Psoas muscle (tissue), 8 donors: ENCODE results near the gene EPS8L2. TPM values are rescaled to one million over a fixed set of nuclear protein-coding genes. Genes with fewer than 3 reads are reported as not detected.

ENCODE experiments used
- ATAC-seq, 4 donors: fragments of 200-7000 bp; cut with Tn5 transposase; one replicate each; pipeline ENCODE4 v1.9.1; 2020; ENCODE audit warnings: moderate library complexity in 3 of 4, mild to moderate bottlenecking in 2 of 4
- DNase-seq, 2 donors: peaks; one replicate each; pipeline ENCODE4 v3.0.0-alpha.2; 2020
- H3K27ac ChIP-seq: fragments of 200-600 bp; one replicate; pipeline ENCODE4 v1.8.0; 2022
- H3K27me3 ChIP-seq, 3 donors: fragments of 200-600 bp in 1 of 3; one replicate each; pipeline versions ENCODE4 v1.6.1 to v1.8.0; 2013 to 2022; ENCODE audit warnings: low read length in 2 of 3, mild to moderate bottlenecking in 2 of 3, moderate library complexity in 1 of 3; ENCODE audit not compliant: insufficient read depth in 3 of 3
- H3K36me3 ChIP-seq, 2 donors: fragments of 200-600 bp in 1 of 2; one replicate each; pipeline versions ENCODE4 v1.6.1 to v1.8.0; 2013 to 2022; ENCODE audit warnings: low read depth in 1 of 2, mild to moderate bottlenecking in 1 of 2, moderate library complexity in 1 of 2; ENCODE audit not compliant: insufficient read depth in 1 of 2
- H3K4me1 ChIP-seq: fragments of 200-600 bp; one replicate; pipeline ENCODE4 v1.8.0; 2022
- H3K4me3 ChIP-seq: fragments of 200-600 bp; one replicate; pipeline ENCODE4 v1.8.0; 2022; ENCODE audit warnings: mild to moderate bottlenecking
- H3K9me3 ChIP-seq: fragments of 200-600 bp; one replicate; pipeline ENCODE4 v1.8.0; 2022
- WGBS, 3 donors: extraction: QIAGEN DNeasy Blood & Tissue Kit; methylation state at CpG; one replicate each; pipeline versions ENCODE4 v1.1.6 to v1.1.7; 2013; 5-methylcytosine and 5-hydroxymethylcytosine counted together
- intact Hi-C, 2 donors: fragments of 100-400 bp; cut with DNase I; formaldehyde crosslinking; loops; one replicate each; pipeline versions ENCODE4 v1.11.0 to v1.14.2; 2022
- polyA plus RNA-seq, 3 donors: library from polyadenylated mRNA; stranded (reverse); fragments of 200-250 nt; gene quantifications; one replicate each; pipeline ENCODE4 v1.2.3, GENCODE V29; 2013
- total RNA-seq, 4 donors: library from RNA; stranded (reverse); fragmentation: NEBNext Ultra II Directional in 2 of 4; extraction: Animal tissue kit (Norgen Biotek cat#: 25700) in 2 of 4; gene quantifications; one replicate each; pipeline versions ENCODE4 v1.2.1 to v1.2.4, GENCODE V29; 2021 to 2023
- TF ChIP-seq, protein P1 (sequence below): fragments of 200-600 bp; IDR thresholded peaks from one replicate; pipeline ENCODE4 v1.8.0; 2022; ENCODE audit warnings: antibody characterized with exemption
- donor health status: healthy with polysubstance abuse.
- donor health status: DM: no; HTN: no; CAD: no; lungs with moderate emphysema.
- donor health status: Bipolar disorder and iron deficiency.
- donor health status: healthy.
- donor health status: DM: yes; HTN: yes; CAD: no.
- donor health status: DM: no; HTN: no; CAD: no.
- donor health status: DM: no; HTN: no; CAD: no.
- donor health status: DM: yes; HTN: yes; CAD: no.

Gene EPS8L2
- total and polyA plus RNA-seq, 7 donors: 0.47 to 3.1 (median 0.89) TPM

DNA sequence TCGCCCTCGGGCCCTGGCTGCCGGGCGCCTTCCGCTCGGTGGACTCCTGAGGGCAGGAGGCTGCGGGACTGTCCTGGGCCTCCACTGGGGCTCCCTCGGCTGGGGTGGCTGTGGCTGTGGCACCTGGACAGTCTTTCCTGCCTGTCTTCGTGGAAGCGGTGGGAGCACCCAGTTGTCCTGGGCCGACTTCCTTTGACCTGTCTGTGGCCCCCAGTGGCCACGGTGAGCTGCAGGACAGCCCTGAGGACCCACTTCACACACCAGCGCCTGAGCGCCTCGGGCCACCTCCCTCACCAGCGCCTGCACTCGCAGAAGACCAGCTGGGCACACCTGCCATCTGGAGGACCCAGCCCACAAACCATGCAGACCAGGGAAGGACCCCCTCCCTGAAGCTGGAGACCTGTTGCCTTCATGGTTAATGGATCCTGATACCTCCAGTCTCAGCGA, 1.8 kb upstream of the EPS8L2 start:
- Histone ChIP-seq H3K36me3 (peaks cover 0 to 21% of the 10 kb centered on the region in 2 donors), H3K4me3 (no peak overlapping the region), H3K27me3 (peaks cover 0 to 35% (median 19%) of the 10 kb centered on the region in 3 donors), H3K4me1 (peaks cover 15% of the 10 kb centered on the region), H3K9me3 (no peaks in the 10 kb centered on the region), H3K27ac (no peak overlapping the region)
- TF ChIP-seq, protein P1, sequence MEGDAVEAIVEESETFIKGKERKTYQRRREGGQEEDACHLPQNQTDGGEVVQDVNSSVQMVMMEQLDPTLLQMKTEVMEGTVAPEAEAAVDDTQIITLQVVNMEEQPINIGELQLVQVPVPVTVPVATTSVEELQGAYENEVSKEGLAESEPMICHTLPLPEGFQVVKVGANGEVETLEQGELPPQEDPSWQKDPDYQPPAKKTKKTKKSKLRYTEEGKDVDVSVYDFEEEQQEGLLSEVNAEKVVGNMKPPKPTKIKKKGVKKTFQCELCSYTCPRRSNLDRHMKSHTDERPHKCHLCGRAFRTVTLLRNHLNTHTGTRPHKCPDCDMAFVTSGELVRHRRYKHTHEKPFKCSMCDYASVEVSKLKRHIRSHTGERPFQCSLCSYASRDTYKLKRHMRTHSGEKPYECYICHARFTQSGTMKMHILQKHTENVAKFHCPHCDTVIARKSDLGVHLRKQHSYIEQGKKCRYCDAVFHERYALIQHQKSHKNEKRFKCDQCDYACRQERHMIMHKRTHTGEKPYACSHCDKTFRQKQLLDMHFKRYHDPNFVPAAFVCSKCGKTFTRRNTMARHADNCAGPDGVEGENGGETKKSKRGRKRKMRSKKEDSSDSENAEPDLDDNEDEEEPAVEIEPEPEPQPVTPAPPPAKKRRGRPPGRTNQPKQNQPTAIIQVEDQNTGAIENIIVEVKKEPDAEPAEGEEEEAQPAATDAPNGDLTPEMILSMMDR: no peak
- DNase-seq (no peak), ATAC-seq (no peak)
- 70 to 81% (median 75%) methylated on average over 16 to 18 of the region's 18 CpGs for WGBS, 3 donors
- intact Hi-C loops: no loop called here

DNA sequence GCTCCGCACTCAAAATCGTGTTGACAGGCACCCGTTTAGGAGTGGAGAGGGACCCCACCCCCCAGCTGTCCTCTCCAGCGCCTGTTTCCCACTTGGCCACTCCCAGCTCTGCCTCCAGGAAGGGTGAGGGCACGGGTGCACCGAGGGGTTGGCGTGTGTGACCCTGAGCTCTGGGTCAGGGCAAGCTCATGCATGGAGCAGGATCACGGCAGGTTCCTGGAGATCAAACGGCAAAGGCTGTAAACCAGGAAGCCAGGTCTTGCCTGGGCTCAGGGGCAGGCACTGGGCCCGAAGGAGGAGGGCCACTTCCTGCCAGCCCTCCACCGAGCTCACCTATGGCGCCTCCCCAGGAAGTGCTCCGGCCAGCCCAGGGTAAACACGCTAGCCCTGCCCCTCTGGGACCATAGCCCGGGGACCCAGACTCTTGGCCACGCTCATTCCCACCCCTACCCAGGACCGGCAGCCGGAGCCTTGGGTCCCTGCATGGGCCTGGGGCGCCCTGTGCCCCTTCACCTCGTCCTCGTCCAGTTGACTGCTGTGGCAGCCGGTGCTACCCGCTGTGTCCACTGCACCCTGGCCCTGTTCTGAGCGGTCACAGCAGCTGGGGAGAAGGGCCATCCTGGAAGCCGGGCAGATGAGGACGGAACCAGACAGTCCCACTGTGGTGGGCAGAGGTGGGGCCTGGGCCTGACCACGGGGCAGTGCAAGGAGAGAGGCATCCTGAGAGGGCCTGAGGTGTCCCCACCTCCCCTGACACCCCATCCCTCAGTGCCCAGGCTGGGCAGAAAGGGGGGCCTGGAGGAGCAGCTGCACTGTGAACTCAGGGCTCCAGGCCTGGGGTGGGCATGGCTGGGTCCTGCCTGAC, 1.0 kb upstream of the EPS8L2 start:
- peak in 3 of 4 donors; percentile 9 to 16 (median 14) for ATAC-seq
- Histone ChIP-seq H3K4me1 (peaks cover 10% of the 10 kb centered on the region), H3K9me3 (no peaks in the 10 kb centered on the region), H3K27me3 (peaks cover 0 to 43% (median 19%) of the 10 kb centered on the region in 3 donors), H3K36me3 (peaks cover 0 to 19% of the 10 kb centered on the region in 2 donors), H3K27ac (no peak overlapping the region), H3K4me3 (peak overlapping the region; percentile 43)
- TF ChIP-seq, protein P1: no peak
- intact Hi-C loops: no loop called here
- no peak for DNase-seq
- WGBS, 3 donors: 63 to 67% (median 66%) methylated on average over 26 to 27 of the region's 27 CpGs

DNA sequence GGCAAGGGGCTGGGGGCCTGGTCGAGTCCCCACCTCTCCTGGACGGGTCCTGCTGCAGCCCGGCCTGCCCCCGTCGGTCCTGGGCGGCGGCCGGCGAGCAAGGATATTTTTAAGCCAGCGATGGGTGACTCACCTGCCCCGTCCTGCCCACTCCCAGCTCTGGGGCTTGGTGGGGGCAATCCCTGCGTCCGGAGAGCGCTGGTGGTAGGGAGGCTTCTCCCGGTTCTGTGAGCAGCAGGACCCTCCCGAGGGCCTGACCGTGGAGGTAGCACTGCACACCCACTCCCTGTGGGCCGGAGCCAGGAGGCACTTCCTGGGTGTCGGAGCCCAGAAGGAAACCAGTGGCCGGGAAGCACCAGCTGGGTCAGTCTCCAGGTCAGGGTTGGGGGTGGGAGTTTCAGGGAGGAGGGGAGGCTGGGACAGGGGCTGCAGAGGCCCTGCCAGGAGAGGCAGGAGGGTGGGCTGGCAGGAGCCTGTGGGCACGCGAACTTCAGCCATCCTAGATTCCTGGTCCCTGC, 467 bp downstream of the EPS8L2 start:
- H3K9me3 ChIP-seq: no peaks in the 10 kb centered on the region
- 6 to 12% (median 9%) methylated on average over 19 to 22 of the region's 22 CpGs for WGBS, 3 donors
- no peak overlapping the region for H3K27ac ChIP-seq
- TF ChIP-seq, protein P1: no peak
- H3K36me3 ChIP-seq: peaks cover 0 to 13% of the 10 kb centered on the region in 2 donors
- peak overlapping the region; percentile 43 for H3K4me3 ChIP-seq
- peak; percentile 67 to 80 (median 78) for ATAC-seq
- H3K4me1 ChIP-seq: peaks cover 10% of the 10 kb centered on the region
- H3K27me3 ChIP-seq: peaks cover 0 to 47% (median 20%) of the 10 kb centered on the region in 3 donors
- peak in 1 of 2 donors; percentile 63 for DNase-seq
- intact Hi-C loops: no loop called here

DNA sequence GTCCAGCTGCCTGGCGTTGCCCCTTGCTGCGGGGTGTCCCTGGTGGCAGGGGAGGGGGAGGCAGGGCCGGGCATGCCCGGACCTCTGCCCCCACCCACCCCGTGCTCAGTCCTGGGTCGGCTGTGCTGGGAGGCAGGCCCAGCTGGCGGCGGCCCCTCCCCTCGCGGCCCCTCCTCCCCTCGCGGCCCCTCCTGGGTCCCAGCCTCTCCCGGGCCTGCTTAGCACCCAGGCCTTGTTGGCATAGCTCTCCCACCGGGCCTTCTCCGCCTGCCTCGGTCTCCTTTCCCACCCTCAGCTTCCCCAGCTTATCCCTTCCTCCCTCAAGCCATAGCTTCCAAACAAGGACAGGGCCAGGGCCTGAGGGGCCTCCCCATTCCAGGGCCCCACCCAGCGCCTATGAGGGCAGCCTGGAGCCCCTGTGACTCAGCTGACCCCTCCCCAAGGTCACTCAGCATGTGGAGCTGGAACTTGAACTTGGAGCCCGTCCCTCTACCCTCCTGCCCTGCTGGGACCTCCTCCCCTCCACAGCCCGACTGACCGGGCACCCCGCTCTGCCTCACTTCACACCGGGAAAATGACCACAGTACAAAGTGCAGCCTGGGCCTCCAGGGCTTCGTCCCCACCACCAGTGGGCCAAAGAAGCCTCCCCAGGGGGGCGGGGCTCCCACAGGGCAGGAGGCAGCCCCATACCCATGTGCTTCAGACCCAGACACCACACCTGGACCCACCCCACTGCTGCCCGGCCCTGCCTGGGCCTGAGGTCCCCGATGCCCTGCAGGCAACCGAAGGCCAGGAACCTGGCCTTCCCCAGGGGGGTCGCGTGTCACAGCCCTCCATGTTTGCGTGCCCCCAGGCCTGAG, 1.2 kb downstream of the EPS8L2 start:
- Histone ChIP-seq H3K36me3 (peaks cover 0 to 6% of the 10 kb centered on the region in 2 donors), H3K9me3 (no peaks in the 10 kb centered on the region), H3K27ac (no peak overlapping the region), H3K4me3 (peak overlapping the region; percentile 43), H3K4me1 (peaks cover 10% of the 10 kb centered on the region), H3K27me3 (peaks cover 0 to 47% (median 20%) of the 10 kb centered on the region in 3 donors)
- DNase-seq (peak in 1 of 2 donors; percentile 29), ATAC-seq (peak; percentile 9 to 30 (median 14))
- WGBS, 3 donors: 44 to 59% (median 54%) methylated on average over 16 to 30 of the region's 30 CpGs
- TF ChIP-seq, protein P1: no peak
- intact Hi-C loops: no loop called here
